ENCODE results near the gene GSG1L.

GSG1L gene

GRCh38 chr16:28090646-28091377 is 27.3 kb upstream of the GSG1L start:
- no peak for DNase-seq

- no peak for DNase-seq
Observed at GRCh38 chr16:28089992-28090365, 26.5 kb upstream of the GSG1L start.

GRCh38 chr16:28089205-28089991 is 25.9 kb upstream of the GSG1L start:
- DNase-seq, result no peak

- DNase-seq, result no peak
Observed at GRCh38 chr16:28087675-28088300, 24.3 kb upstream of the GSG1L start.

GRCh38 chr16:28087140-28087660 is 23.7 kb upstream of the GSG1L start:
- DNase-seq, result no peak

- no peak for DNase-seq
Observed at GRCh38 chr16:28086186-28087139, 22.9 kb upstream of the GSG1L start.

- no peak for DNase-seq
Observed at GRCh38 chr16:28085389-28086171, 22.1 kb upstream of the GSG1L start.

- no peak for DNase-seq
Observed at GRCh38 chr16:28084209-28084608, 20.7 kb upstream of the GSG1L start.

GRCh38 chr16:28082624-28083023 is 19.1 kb upstream of the GSG1L start:
- DNase-seq, result no peak

- no peak for DNase-seq
Observed at GRCh38 chr16:28081391-28081968, 18.0 kb upstream of the GSG1L start.

GRCh38 chr16:28078261-28078660 is 14.7 kb upstream of the GSG1L start:
- no peak for DNase-seq

- no peak for DNase-seq
Observed at GRCh38 chr16:28073836-28074235, 10.3 kb upstream of the GSG1L start.

GRCh38 chr16:28072087-28072486 is 8.6 kb upstream of the GSG1L start:
- no peak for DNase-seq

GRCh38 chr16:28069971-28070794 is 6.7 kb upstream of the GSG1L start:
- no peak for DNase-seq

GRCh38 chr16:28068976-28069375 is 5.5 kb upstream of the GSG1L start:
- no peak for DNase-seq

GRCh38 chr16:28067604-28068379 is 4.3 kb upstream of the GSG1L start:
- no peak for DNase-seq

GRCh38 chr16:28064706-28065249 is 1.3 kb upstream of the GSG1L start:
- no peak for DNase-seq

- no peak for DNase-seq
Observed at GRCh38 chr16:28064150-28064549, 636 bp upstream of the GSG1L start.

- DNase-seq, result no peak
Observed at GRCh38 chr16:28062847-28063521, 530 bp downstream of the GSG1L start.
